Stomach (tissue), 4 donors: ENCODE measurements around the gene NKIRAS2.

Experiments used
- EP300 ChIP-seq: sonication (generic); formaldehyde crosslinking; IDR thresholded peaks from one replicate; pipeline ENCODE4 v1.6.1; 2017; ENCODE audit warnings: antibody characterized with exemption
- POLR2A ChIP-seq, 4 donors: fragments of 450-650 bp; IDR thresholded peaks; one replicate each; pipeline ENCODE4 v1.6.1; 2016; ENCODE audit warnings: antibody characterized with exemption in 4 of 4, control low read depth in 2 of 4, mild to moderate bottlenecking in 1 of 4, moderate library complexity in 1 of 4
- POLR2AphosphoS5 ChIP-seq, 3 donors: sonication (generic); formaldehyde crosslinking; IDR thresholded peaks; one replicate each; pipeline ENCODE4 v1.6.1; 2016; ENCODE audit warnings: antibody characterized with exemption in 3 of 3
- TF ChIP-seq, protein P1 (sequence below), 7 experiments: fragments of 450-650 bp in 4 of 7; fragments of 200-600 bp in 3 of 7; sonication (generic) in 3 of 7; IDR thresholded peaks; one replicate each; pipeline ENCODE4 v1.5.1; 2016 to 2019; ENCODE audit warnings: antibody characterized with exemption in 7 of 7, control low read depth in 2 of 7, mild to moderate bottlenecking in 1 of 7

DNA sequence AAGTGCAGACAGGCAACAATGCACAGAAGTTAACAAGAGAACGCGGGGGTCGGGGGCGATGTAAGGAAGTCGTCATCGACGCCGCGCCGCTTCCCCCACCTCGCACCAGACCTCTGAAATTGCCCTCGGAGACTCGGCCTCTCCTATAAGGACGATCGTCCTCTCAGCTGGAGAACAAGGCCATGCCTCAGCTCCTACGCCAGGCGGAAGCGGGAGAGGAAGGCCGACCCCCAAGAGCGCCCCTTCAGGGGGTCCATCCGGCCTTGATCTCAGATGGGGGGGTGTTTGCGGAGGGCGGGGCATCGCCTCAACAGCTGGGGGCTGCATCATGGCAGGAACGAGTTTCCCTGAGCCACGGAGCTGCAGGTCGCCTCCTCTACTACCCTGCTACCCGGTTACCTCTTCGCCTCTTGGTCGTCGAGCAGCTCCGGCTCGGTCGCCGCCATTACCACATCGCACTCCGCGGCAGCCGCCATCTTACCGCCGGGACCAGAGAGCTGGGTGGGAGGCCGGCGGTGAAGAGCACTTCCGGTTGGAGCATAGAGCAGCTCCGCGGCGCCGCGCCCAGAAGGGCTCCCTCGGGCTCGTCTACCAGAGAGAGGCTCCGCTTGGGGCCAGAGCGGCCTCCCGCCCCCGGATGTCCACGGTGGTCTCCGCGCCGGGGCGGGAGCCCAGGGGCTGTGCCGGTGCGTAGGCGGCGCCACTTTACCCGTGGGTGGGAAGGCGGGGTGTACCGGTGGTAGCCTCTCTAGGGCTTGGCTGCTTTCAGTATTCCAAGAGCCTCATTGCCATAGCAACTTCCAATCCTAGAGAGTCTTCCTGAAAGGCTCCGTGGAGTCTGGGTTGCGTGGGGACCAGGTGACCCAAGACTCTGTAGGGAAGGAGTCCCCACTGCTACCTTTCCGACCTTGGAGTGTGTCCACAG, 2.7 kb upstream of the NKIRAS2 start, which contains the start of gene DNAJC7:
- TF ChIP-seq, protein P1, sequence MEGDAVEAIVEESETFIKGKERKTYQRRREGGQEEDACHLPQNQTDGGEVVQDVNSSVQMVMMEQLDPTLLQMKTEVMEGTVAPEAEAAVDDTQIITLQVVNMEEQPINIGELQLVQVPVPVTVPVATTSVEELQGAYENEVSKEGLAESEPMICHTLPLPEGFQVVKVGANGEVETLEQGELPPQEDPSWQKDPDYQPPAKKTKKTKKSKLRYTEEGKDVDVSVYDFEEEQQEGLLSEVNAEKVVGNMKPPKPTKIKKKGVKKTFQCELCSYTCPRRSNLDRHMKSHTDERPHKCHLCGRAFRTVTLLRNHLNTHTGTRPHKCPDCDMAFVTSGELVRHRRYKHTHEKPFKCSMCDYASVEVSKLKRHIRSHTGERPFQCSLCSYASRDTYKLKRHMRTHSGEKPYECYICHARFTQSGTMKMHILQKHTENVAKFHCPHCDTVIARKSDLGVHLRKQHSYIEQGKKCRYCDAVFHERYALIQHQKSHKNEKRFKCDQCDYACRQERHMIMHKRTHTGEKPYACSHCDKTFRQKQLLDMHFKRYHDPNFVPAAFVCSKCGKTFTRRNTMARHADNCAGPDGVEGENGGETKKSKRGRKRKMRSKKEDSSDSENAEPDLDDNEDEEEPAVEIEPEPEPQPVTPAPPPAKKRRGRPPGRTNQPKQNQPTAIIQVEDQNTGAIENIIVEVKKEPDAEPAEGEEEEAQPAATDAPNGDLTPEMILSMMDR (IDR thresholded peaks at IDR 0.05) = peak in 1 of 7 experiments; percentile 30
- TF ChIP-seq EP300 = no peak
- no peak for TF ChIP-seq POLR2A (IDR thresholded peaks at IDR 0.05)
- TF ChIP-seq POLR2AphosphoS5 (IDR thresholded peaks at IDR 0.05) = peak; percentile 59 to 89 (median 76)
